HG03439 (cell line): ENCODE results near the gene PLEKHM2.
"Not testable (repeated sequence)": the region's sequence is repeated elsewhere in the genome, so short reads cannot be mapped to it uniquely, and the experiment has no call there.

Experiments used
- ATAC-seq: cut with Tn5 transposase; IDR thresholded peaks from one replicate; pipeline ENCODE4 v1.9.1; 2021; ENCODE audit warnings: mild to moderate bottlenecking, moderate library complexity; ENCODE audit not compliant: unreplicated experiment

Gene PLEKHM2

GRCh38 chr1:15676688-15677661 is 7.1 kb upstream of the PLEKHM2 start:
- no peak for ATAC-seq

- ATAC-seq, result no peak
Measured at GRCh38 chr1:15678578-15678977, 5.5 kb upstream of the PLEKHM2 start.

GRCh38 chr1:15680131-15680530 is 4.0 kb upstream of the PLEKHM2 start:
- no peak for ATAC-seq

DNA sequence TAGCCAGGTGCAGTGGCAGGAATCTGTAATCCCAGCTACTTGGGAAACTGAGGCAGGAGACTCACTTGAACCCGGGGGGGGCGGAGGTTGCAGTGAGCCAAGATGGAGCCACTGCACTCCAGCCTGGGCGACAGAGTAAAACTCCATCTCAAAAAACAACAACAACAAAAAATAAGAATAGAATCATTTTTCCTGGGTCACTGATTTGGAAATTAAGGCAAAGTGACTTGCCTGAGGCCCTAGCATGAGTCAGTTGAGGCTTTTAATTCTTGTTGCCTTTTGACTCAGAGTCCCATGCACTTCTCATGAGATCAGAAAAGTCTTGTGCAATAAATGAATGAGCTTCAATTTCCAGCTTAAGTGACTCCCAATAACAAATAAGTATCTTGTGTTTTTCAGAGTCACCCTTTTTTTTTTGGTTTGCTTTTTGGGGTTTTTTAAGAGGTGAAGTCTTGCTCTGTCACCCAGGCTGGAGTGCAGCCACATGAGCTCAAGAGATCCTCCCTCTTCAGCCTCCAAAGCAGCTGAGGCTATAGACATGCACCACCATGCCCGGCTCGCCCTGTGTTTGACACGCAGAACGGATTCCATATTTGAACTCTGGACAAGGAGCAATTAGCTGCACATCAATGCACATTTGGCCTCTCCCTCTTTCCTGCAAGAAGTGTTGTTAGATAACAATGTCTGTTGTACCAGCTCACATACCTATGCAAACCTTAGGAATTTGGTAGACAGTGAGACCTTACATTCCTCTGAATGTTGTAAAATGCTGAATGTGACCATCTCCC is 3.4 kb upstream of the PLEKHM2 start:
- ATAC-seq, result no peak

DNA sequence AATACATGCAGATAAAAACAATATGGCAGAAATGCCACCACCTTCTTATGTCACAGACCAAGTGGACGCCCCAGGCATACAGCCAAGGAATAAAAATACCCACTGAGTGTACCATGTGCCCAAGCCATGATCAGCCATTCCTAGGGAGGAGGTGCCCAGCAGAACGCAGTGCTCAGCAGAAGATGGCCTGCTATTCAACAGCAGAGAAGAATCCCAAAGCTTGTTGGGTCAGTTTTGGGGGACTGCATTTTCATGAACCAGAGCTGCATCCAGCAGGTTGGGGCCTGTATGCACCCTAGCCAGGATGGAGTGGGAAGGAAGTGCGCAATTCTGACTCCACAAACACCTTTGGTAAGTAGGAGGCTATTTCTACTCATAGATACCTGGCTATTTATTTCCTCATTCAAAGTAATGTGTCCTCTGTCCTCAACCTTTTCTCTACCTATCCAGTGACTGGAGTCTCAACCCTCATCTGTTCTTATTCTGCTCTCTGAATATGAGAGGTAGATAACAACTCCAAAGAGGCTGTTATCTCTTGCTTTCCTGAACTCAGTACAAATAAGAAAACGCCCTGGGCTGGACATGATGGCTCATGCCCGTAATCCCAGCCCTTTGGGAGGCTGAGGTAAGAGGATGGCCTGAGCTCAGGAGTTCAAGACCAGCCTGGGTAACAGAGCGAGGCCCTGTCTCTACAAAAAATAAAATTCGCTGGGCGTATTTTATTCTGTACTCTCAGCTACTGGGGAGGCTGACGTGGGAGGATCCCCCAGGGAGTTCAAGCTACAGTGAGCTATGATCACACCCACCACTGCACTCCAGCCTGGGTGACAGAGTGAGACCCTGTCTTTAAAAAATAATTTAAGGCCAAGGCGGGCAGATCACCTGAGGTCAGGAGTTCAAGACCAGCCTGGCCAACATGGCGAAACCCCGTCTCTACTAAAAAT is 2.5 kb upstream of the PLEKHM2 start:
- no peak for ATAC-seq

- no peak for ATAC-seq
Measured at GRCh38 chr1:15682936-15683341, 1.2 kb upstream of the PLEKHM2 start.

GRCh38 chr1:15683345-15684039 is 628 bp upstream of the PLEKHM2 start:
- no peak for ATAC-seq

GRCh38 chr1:15684468-15685291 is 560 bp downstream of the PLEKHM2 start:
- no peak for ATAC-seq

GRCh38 chr1:15685820-15686219 is 1.7 kb downstream of the PLEKHM2 start:
- ATAC-seq, result no peak

DNA sequence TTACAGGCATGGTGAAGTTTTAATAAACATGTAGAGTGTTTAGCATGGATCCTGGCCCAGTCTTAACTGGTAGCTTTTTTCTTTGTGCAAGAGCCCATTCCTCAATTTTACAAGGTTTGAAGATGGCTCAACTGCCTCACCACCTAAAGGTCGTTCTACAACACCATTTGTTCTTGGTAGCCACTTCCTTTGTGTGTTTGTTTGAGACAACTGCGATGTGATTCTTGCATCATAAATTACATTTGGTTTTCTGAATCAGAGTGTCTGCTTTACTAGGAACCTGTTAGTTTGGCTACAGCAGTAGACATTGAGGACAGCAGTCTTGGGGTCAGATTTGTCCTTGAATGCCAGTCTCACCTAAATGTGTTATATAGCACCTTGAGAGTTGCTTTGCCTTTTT is 3.3 kb downstream of the PLEKHM2 start:
- no peak for ATAC-seq

- no peak for ATAC-seq
Measured at GRCh38 chr1:15690317-15690716, 6.2 kb downstream of the PLEKHM2 start.

DNA sequence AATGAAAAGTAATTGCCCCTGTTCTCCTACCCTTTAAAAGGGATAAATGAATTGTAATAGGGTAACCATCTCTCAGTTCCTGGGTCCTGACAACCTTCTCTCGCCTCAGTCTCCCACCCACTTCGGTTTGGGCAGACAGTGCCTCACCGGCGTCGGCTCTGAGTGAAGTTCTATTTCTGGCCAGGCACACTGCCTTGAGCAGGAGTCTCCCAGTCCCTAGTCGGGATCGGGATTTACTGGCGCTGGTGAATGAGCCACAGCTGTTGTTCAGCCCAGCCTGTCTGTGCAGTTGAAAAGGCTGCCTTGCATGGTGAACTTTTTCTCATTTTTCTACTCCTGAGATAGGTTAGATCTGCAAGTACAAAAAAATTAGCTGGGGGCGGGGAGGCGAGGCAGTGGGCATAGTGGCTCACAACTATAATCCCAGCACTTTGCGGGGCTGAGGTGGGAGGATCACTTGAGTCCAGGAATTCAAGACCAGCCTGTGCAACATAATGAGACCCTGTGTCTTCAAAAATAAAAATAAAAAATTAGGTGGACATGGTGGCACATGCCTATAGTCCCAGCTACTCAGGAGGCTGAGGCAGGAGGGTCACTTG is 7.4 kb downstream of the PLEKHM2 start:
- no peak for ATAC-seq

- ATAC-seq, result no peak
Measured at GRCh38 chr1:15692121-15692682, 8.1 kb downstream of the PLEKHM2 start.

DNA sequence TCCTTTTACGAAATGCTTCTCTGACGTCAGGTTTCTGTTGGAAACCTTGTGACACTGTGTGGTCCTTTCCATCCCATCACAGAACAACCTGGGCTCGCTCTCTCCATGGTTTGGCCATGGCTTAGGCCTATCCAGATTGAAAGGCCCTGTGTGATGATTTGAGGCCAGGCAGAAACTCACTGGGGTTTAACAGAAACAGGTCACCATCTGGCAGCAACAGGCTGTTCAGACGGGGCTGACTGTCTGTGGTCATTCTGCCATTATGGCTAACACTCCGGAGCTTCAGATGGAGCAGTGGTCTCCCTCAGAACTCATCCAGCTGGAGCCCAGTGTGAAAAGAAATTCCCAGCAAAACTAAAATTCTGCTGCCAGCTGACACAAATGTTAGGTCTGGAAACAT is 9.3 kb downstream of the PLEKHM2 start:
- ATAC-seq, result no peak

- peak; percentile 91 for ATAC-seq
Measured at GRCh38 chr1:15696956-15697521, 12.9 kb downstream of the PLEKHM2 start.

DNA sequence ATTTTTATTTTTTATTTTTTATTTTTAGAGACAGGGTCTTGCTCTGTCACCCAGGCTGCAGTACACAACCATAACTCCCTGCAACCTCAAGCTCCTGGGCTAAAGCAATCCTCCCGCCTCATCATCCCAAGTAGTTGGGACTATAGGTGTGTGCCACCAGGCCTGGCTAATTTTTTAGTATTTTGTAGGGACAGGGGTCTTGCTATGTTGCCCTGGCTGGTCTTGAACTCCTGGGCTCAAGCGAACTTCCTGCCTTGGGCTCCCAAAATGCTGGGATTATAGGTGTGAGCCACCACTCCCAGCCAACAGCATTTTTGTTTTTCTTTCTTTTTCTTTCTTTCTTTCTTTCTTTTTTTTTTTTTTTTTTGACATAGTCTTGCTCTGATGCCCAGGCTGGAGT is 14.1 kb downstream of the PLEKHM2 start:
- ATAC-seq, result no peak

GRCh38 chr1:15699321-15699720 is 15.2 kb downstream of the PLEKHM2 start:
- ATAC-seq, result not testable (repeated sequence)

GRCh38 chr1:15700508-15700907 is 16.4 kb downstream of the PLEKHM2 start:
- ATAC-seq, result no peak
